GM19043 (cell line): ENCODE results near the gene ARF1.
"Not testable (repeated sequence)": the region's sequence is repeated elsewhere in the genome, so short reads cannot be mapped to it uniquely, and the experiment has no call there.

Experiments used
- ATAC-seq: cut with Tn5 transposase; IDR thresholded peaks from one replicate; pipeline ENCODE4 v1.9.1; 2021; ENCODE audit warnings: low read depth; ENCODE audit not compliant: unreplicated experiment

ARF1 gene

DNA sequence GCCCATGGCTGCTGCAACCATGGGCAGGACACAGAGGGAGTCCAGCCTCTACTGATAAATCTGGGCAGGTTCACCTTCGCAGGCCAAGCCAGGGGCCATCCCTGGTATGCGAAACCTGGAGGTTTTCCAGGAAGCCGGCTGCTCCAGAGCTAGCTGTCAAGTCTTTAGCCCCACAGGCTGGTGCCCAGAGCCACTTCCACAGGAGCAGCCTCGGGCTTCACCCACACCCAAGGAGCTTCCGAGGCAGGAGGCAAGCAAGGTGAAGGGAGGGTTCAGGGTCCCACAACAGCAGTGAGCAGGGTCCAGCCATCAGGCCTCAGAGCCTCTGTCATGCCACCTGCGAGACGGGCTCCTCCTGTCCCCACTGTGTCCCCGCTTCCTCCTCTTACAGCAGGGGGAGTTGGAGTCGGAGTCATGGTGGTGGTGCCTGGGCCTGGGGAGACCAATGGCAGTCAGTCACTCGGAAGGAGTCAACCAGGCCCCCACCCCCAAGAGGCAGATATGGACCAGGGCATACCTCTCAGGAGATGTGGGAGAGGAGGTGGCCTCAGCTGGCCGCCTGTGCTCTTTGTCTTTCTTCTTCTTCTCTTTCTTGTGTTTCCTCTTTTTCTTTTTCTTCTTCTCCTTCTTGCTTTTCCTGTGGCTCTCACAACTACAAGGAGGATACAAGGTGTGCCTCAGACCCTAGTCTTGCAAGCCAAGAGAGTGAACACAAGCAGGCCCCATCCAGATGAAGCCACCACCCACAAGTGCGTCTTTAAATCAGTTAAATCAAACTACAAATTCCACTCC is 18.5 kb downstream of the ARF1 start:
- ATAC-seq = no peak

DNA sequence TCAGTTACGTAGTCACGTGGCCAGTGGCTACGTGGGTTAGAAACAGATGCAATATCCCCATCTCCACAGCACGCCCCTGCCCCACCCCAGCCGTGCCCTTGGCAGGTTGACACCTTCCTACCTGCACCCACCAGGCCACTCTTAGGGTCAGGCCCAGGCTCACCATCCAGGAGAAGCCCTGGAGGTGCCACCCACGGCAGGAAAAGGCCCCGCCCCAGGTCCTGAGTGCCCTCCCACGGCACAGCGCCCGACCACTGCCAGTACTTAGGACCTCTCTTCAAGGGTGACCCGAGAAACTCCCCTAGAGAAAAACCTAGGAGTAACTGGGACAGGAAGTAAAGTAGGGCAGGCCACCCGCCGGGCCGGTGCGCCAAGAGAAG is 19.1 kb downstream of the ARF1 start:
- no peak for ATAC-seq

DNA sequence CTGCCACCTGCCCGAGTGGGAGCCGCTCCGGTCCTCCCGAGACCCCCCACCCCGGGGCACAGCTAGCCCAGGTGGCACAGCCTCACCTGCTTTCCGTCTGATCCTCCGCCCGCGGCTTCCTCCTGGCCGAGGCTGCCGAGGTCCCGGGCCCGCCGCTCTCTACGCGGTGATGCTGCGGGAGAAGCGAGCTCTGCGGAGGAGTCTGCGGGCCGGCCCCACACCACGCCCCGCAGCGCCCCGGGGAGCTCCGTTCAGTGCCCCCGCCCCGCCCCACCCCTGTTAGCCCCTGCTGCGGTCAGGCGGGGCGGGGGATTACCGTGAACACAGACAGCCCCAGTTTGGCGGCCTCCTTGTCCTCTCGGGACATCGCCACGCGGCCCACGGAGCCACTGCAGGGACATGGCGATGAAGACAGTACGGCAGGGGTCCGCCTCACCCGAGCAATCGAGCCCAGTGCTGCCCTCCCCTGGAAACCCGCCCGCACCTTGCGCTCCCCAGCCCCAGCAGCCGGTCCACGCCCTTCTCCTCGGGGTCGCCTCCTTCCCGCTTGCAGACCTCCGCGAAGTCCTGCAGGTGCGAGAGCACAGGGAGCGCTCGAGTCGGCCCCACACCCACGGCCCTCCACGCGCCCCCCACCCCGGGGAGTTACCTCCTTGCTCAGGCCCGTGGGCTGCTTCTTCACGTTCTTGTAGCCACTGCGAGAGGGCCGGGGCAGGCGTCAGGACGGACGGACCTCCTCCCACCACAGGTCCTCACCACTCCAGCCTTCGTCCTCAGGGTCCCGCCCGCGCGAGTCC is 19.7 kb downstream of the ARF1 start:
- no peak for ATAC-seq

- peak; percentile 73 for ATAC-seq
These were observed 20.5 kb downstream of the ARF1 start, which contains the start of gene C1orf35 for GRCh38 chr1:228102791-228103620. C1orf35 (minus strand) TSS chr1:228103325; CDS start chr1:228103227, 98 bp downstream.

GRCh38 chr1:228104526-228105269 is 22.2 kb downstream of the ARF1 start:
- ATAC-seq = no peak

- ATAC-seq = no peak
These were observed 22.9 kb downstream of the ARF1 start for GRCh38 chr1:228105270-228105995.

DNA sequence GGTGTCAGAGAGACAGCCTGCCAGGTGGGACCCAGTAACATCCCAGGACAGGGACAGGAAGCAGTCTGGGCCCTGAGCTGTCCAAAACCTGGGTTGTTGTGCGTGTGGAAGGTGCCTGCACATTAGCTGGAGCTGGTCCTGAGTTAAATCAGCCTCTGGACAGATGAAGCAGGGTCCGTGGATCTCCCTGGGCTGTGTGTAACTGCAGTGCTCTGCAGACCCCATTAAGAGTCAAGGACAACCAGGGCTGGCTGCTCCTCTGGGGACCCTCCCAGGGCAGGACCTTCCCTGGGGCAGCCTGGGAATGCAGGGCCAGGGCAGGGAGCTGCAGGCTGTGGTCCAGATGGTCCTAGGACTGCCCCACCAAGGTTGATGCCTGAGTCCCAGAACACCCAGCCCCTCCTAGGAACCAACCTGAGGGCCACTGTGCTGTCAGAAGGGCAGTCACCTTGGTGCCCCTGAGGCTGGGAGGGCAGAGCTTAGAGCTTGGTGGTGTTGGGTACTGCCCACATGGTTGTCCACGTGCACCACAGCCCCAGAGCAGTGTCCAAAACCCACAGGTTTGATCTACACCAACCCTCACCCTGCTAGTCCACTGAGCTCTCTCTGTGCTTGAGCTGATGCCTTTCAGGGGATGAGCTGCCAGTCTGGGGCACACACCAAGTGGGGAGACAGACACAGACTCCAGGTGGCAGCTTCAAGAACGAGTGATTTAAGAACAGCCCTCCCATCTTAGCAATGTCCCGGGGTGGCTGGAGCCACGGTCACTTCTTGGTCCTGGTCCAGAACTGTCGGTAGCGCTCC is 23.7 kb downstream of the ARF1 start:
- ATAC-seq = no peak

- no peak for ATAC-seq
These were observed 24.2 kb downstream of the ARF1 start for GRCh38 chr1:228106800-228107054.

DNA sequence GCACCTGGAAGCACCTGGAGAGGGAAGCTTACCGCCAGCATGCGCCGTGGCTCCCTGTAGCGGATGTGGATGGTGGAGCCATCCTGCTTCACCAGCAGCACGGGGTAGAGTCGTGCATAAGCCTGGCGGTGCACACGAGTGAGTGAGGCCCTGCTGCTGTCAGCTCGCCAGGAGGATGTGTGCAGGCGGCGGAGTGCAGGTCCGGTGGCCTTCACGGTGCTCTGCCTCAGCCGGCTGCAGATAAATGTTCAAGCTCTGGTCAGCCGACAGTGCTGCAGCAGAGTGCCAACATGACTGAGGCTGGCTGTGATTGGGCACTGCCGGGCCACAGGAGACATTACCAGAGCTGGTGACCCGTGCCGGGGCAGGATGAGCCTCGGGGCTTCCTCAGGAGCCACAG is 25.1 kb downstream of the ARF1 start:
- no peak for ATAC-seq

GRCh38 chr1:228108055-228108690 is 25.7 kb downstream of the ARF1 start:
- ATAC-seq = no peak

DNA sequence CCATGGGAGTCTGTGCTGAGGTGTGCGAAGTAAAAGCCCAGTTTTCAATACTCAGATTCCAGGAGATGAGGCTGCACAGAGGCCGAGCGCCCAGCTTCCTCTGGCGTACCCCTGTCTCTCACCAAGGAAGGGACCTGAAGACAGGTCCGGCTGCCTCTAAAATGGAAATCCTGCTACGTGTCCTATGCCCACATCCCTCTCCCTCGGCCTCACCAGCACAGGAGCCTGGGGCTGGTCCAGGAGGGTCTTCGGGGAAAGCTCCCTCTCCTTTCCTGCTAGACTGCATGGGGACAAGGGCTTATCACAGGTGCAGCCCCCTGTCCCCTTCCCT is 26.2 kb downstream of the ARF1 start:
- ATAC-seq = no peak

GRCh38 chr1:228109073-228109961 is 26.8 kb downstream of the ARF1 start, which contains the start of gene MRPL55:
MRPL55 (minus strand) TSS chr1:228109299; CDS start chr1:228108260, 1,039 bp downstream.
- peak; percentile 87 for ATAC-seq

DNA sequence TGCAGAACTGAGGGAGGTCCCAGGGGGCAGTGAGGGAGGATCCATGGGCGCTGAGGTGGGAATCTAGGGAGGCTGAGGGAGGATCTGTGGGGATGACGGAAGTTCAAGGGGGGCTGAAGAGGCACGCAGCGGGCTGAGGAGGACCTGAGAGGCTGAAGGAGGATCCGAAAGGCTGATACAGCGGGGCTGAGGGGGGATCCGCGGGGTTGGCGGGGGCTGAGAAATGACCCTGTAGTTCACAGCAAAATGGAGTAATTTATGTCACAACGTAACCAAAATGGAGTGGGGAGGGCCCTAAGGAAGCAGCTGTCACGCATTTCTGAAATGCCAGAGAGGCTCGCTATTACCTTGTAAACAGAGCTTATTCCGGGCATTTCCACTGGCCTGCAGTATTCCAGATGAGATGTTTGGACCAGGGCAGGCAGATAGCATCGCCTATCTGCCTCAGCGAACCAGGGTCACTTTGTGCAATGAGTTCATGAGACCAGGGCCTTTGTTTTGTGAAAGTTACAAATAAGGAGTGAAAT is 27.5 kb downstream of the ARF1 start:
- ATAC-seq = no peak

GRCh38 chr1:228110556-228110955 is 28.0 kb downstream of the ARF1 start:
- ATAC-seq = no peak

GRCh38 chr1:228111315-228111714 is 28.8 kb downstream of the ARF1 start:
- not testable (repeated sequence) for ATAC-seq

GRCh38 chr1:228112167-228112566 is 29.7 kb downstream of the ARF1 start:
- no peak for ATAC-seq

DNA sequence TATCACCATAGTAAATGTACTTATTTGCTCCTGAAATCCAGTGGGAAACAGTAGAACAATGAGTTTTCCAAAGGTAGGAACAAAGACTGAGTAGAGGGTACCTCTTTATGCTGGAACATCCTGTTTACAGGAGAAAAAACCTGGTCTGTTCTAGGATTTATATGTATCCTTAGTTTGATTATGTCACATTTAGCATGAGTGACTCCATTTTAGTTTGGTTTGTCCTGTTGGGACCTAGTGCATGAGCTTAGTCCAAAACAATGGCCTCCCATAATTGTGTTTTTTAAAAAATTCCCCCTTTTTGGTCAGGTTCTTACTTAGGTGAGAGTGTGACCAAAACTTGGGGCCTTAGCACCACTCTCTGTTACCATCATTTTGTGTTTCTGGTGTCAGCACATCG is 30.1 kb downstream of the ARF1 start:
- ATAC-seq = no peak
